Measurements from ENCODE around the gene IGFBP1.

IGFBP1 gene

DNA sequence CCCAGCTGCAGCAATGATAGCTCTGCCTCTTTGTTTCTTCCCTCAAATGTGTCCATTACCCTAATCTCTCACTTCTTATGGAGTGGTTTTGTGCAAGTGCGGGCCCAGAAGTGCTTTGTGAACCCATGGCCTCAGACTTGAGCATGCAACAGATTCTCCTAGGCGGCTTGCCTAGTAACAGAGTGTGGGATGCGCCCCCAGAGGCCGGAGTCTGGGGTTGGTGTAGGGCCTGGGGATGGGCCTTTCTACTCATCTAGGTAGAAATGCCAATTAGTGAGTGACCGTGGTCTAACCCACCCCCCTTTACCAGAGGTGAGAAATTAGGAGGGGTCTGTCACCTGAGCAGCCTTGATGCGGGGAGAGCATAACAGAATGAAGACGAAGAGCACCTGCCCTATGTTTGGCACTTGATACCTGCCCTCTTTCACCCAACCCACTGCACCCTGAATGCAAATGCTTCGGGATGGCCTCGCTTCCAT, 7.0 kb upstream of the IGFBP1 start:
- DNase-seq = no peak

DNA sequence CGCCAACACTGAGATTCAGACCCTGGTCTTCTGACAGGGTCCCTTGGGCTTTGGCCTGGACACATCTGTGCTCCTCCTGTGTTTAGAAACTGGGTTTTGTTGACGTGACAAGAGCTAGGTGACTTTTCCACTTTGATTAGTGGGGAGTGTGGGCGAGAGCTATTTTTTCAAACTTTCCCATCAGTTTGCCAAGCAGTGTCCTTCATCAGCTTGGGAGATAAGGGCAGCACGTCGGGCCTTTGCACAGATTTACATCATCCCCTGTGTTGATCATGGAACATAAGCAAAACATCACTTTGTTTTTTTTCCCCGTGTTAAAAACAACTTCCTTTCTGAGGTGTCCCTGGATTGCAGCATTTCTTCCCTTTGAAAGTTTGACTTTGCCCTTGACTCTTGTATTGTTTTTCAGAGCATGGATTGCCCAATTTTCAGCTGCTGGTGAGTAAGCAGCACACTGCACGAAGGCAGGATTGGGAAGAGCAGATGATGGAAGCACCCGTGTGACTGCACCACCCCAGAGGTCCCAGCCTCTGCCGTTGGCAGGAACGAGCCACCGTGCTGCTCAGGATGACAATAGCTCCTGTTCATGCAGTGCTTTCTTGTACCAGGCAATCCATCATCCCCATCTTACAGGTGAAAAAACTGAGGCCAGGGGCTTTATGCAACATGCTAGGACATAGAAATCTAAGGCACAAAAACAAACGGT, 6.4 kb upstream of the IGFBP1 start:
- DNase-seq = no peak

DNA sequence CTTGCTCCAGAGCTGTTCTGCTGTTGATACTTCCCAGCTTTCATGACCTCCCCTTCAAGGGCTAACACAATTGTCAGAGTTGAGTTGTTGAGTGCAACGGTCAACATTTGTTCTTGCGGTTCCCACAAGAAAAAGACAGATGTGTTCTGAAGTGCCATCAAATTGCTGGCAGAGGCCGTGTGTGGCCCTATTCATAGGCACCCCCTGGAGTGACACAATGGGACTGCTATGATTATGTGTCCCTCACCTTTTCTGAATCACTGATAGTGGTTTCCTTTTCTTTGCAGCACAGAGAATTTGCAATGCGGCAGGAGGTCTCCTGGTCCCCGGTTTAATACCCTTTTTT, 5.8 kb upstream of the IGFBP1 start:
- DNase-seq = no peak

DNA sequence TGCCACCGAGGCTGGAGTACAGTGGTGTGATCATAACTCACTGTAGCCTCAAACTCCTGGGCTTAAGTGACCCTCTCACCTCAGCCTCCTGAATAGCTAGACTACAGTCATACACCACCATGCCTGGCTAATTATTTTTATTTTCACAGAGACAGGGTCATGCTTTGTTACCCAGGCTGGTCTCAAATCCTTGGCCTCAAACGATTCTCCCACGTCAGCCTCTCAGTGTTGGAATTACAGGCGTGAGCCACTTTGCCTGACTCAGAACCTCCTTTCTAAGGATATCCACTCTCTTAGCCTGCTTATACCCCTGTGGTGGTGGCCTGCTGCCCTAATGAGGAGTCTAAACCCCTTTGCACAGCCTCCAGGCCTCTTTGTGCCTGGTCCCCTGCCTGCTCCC, 4.2 kb upstream of the IGFBP1 start:
- DNase-seq = no peak

DNA sequence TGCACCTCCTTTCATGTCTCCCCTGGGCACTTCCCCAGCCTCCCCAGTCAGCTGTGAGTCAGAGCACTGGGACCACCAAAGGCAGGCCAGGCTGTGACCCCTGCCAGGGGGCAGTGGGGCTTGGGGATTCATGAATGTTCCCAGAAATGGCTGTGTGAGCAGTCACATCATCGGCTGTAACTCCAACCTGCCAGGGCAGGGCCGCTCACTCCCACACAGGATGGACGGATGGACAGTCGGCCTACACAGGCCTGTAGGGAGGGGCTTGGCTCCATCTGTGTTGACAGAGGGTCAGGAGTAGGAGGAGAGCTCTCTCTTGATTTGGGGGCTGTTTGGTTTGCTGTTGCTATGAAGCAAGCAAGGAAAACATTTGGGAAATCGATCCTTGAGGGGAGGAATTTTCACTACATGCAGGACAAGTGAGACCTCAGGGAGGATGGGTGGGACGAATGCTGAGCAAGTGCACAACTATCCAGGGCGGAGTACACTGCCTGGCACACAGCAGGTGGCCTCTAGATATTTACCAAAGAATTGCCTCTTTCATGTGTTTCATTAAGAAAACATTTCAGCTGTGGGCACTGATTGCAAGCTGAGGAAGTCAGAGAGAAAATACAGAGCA, 2.9 kb upstream of the IGFBP1 start:
- DNase-seq = no peak

DNA sequence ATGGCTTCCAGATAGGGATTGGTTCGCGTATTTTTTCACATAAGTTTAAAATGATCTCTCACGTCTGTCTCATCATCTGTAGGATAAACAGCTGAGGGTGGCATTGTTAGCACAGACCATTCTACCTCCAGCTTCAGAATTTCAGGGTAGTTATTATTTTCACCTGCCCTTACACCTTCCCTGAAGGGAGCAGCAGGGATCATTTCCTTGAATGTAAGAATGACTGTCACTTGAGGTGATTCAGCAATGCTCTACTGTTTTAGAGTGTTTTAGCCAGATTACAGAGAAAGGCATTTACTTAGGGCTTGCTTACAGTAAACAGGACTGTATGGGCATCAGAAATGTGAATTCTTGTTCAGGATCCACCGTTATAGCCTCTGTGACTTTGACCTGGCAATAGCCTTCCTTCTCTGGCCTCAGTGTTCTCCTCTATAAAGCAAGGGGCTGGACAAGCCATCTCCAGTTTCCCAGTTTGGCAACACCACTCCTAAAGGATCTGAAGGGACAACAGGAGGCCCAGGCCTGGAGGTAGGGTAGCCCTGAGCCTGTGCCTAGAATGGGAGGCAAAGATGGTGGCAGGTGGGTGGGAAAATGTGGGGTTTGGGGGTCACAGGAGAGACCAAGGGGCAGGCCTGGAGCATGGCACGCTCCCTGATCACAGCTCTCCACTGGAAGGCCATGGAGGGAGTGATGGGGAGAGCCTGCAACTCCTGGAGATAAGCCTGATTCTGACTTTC, 1.2 kb upstream of the IGFBP1 start:
- DNase-seq = no peak

DNA sequence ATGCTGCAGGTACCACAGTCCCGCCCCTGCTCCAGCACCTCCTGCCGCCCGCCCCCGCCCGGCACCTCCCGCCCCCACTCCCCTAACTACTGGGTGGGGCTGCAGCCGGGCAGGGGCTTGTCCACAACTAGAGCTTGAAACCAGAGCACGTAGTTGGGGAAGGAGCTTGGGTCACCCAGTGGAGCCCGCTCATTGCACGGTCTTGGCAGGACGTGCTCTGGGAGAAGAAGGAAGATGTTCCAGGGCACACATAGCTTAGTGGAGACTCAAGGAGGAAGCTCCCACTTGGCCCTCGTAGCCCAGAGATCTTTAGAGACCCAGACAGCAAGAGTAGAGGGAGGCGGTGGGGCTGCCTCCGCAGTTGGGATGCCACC, 692 bp downstream of the IGFBP1 start:
- no peak for DNase-seq

DNA sequence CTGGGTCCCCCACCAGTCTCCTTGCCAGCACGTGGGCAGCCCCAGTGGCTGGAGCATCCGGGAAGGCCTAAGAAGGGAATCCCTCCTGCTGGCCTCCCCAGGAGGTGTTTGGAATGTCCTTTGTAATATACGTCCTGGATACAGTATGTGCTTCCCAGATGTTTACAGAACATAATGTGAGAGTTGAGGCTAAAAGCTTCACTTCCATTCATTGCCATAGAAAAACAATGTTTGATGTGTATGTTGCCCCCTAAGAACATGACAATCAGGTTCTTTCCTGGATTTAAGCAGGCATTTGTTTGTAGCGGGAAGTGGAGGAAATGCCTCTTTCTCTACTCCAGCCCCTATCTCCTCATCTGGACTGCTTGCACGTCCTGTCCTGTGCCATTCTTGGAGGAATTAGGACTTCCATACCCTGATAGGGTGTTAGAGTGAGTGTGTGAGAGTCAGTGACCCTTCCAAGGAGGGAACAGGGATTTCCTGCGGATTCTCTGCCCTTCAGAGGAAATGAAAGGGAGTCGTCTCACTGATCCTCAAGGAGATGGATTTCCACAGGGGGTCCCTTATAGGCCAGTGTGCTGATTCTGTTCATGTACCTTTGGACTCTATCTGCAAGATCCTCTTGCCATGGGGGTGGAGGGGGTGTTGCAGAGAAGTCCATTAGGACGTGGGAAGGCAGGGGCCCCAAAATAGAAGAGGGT, 1.2 kb downstream of the IGFBP1 start:
- DNase-seq = no peak

DNA sequence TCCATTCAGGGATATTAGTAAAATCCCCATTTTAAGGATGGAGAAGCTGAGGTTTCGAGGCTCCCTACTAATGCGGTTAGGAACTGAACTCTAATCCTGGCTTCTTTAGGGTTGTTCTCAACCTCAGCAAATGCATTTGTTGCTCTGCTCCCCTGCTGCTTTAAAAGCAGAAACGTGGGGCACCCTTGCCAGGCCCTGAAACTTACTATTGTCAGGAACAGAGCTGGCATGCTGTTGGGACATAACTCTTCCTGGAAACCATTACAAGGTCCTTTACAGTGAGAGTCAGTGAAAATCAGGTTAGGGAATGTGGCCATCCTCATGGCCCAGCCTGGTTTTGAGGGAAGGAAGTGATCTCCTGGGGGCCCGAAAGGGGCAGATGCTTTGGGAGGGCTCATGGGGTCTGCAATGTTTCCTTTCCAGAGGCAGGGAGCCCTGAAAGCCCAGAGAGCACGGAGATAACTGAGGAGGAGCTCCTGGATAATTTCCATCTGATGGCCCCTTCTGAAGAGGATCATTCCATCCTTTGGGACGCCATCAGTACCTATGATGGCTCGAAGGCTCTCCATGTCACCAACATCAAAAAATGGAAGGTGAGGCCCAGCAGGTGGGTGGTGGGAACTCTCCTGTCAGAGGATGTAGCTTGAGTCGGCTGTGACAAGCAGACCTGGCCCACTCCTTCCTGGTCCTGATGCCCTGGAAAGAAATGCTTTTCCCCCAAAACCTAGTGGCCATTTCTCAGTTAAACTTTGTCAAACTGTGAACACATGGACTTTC, 2.0 kb downstream of the IGFBP1 start:
- no peak for DNase-seq

DNA sequence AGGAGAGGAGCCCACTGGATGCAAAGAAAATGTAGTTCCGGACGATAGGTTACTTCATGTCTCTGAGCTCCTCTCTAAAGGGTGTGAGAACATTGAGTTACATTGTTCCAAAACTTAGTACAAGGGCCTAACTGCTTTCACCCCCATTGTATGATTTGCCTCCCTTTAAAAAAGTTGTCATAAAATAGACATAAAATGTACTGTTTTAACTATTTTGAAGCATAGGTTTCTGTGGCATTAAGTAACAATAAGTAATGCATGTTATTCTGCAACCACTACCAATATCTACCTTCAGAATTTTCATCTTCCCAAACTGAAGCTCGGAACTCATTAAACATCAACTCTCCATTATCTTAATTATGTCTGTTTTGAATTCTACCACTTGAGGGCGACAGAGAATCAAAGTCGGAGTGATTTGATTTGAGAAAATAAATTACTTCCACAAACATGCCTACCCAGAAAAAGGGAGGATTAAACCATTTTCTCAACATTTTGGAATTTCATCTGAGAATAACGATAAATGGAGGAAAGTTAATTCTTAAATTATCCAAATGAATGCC, 2.7 kb downstream of the IGFBP1 start:
- no peak for DNase-seq

DNA sequence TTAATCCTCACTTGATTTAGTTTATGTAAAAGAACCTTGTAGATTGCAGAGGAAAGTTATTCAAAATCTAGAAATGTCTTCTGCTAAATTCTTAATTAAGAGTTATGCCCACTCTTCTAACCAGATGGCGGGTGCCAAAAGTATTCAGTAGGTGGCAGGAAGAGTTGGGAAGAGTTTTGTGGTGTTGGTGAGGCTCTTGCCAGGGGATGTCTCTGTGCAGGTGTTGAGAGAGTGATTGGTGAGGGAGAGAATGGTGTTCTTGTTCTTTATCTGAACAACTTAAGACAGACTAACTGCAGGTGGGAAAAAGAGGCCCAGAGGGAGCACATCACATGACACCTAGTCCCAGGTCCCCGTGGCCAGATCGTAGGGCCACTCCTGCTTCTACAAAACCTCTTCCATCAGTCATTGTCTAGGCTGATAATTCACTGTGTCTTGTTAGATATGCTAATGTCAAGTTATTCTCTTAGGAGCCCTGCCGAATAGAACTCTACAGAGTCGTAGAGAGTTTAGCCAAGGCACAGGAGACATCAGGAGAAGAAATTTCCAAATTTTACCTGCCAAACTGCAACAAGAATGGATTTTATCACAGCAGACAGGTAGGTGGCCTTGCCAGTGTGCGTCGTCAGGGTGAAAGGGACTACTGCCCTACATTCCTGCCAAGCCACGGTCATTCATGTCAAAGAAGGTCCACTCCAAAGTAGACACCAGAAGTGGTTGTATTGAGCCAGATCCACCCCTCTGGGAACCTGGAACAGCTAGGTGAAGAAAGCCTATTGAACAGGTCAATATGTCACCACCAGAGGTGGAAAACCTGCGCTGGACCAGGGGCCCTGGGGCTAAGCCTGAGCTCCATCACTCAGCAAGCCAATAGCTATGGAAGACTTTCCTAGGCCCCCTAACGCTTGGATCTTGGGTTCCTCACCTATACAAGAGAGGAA, 3.4 kb downstream of the IGFBP1 start:
- DNase-seq = no peak

DNA sequence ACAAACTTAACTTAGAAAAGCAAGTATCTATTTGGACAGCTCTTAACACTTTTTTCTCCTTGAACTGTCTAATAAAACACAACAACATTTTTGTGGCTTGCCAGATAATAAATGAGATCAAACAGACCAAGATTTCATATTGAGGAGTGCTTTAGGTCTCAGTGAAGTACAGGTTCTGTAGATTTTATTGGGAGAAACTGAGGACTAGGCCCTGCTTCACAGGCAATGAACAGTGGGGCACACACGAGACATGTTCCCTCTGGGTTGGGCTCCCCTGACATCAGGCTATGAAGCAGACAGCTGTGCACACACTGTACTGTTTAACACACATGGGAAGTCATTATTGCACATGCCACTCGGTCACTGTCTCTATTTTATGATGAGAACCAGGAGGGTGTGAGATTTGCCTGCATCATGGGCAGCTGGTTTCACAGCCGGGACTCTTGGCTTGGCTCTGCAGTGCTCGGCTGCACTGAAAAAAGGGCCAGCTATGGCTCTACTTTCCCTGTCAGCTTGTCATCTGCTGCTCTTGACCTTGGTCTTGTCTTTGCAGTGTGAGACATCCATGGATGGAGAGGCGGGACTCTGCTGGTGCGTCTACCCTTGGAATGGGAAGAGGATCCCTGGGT, 4.2 kb downstream of the IGFBP1 start:
- DNase-seq = no peak

DNA sequence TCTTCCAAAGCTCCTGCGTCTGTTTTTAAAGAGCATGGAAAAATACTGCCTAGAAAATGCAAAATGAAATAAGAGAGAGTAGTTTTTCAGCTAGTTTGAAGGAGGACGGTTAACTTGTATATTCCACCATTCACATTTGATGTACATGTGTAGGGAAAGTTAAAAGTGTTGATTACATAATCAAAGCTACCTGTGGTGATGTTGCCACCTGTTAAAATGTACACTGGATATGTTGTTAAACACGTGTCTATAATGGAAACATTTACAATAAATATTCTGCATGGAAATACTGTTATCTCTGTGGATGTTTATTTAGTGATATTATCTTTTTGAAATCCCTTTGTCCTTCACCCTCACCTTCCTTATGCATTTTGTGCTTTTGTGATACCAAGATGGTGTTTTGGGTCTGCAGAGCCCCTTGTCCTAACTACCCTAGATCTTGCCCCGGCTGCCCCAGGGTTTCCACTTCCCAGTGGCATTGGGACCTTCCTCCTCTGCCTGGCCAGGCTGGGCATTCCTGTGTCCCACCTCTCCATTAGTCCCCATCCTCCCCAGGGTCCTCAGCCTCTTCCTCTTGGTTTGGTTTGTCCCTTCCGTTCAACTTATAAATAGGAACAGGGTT, 5.2 kb downstream of the IGFBP1 start:
- no peak for DNase-seq

DNA sequence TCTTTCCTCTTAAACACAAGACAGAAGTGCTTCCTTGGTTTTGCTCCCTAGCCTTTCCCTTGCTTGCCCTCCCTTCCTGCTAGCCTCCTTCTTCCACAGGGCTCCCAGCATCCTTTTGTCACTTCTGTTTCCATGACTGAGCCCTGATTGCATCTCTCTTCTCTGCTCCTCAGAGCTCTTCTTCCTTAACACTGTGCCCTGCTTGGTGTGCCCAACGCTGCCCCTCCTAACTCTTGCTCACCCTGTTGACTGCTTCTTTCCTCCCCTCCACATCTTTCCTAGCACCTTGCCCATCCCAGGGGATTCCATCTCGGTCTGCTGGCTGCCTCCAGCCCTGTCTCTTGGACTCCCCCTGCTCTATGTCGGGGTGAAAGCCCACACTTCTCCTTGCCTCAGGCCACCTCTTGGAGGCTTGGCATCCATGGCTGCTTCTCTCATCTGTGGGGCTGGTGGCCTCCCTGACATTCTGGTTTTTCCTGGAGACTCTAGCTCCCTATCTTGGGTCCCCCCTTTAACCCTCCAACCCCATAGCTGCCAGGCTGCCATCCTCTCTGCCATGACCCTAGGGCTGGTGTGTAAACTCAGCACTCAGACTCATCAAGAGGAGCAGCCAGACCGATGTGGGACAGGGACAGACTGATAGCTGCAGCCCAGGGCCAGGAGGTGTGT, 5.8 kb downstream of the IGFBP1 start:
- no peak for DNase-seq

DNA sequence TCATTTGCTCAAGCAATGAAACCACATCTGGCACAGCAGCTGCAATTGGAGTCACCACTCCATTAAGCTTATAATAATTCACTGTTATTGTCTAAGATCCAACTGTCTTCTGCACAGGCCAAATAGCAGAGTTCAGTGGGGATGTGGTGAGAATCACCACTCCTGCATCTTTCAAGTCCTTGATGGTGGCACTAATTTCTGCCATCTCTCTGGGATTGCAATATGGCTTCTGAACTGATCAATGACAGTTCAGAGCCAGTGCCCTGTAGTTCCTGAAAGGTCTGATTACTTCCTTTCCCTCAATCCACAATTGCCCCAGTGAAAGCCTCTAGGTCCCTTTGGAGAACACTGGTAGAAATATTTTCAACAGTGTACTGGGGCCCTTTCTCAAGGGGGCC, 6.4 kb downstream of the IGFBP1 start:
- DNase-seq = no peak

DNA sequence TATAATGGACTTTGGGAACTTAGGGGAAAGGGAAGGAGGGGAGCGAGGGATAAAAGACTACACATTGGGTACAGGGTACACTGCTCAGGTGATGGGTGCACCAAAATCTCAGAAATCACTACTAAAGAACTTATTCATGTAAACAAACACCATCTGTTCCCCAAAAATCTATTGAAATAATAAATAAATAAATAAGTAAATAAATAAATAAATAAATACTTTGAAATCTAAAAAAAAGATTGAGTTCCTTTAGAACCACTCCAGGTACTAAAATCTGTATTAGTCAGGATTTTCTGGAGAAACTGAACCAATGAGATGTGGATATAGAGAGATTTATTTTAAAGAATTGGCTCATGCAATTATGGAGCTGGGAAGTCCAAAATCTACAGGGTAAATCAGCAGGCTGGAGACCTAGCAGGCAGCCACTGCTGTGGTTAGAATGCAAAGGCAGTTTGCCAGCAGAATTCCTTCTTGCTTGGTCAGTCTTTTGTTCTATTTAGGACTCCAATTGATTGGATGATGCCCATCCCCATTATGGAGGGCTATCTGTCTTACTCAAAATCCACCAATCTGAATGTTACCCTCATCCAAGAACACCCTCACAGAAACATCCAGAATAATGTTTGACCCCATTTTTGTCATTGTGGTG, 8.9 kb downstream of the IGFBP1 start:
- no peak for DNase-seq

DNA sequence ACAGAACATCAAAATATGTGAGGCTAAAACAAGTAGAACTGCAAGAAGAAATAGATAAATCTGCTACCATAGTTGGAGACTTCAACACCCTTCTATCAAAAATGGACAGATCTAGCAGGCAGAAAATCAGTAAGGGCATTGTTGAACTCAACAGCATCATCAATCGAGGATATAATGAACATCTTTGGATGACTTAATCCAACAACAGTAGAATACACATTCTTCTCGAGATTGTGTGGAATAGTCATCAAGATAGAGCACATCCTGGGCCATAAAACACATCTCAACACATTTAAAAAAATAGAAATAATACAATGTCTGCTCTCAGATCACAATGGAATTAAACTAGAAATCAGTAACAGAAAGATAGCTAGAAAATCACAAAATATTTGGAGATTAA, 9.9 kb downstream of the IGFBP1 start:
- DNase-seq = no peak

DNA sequence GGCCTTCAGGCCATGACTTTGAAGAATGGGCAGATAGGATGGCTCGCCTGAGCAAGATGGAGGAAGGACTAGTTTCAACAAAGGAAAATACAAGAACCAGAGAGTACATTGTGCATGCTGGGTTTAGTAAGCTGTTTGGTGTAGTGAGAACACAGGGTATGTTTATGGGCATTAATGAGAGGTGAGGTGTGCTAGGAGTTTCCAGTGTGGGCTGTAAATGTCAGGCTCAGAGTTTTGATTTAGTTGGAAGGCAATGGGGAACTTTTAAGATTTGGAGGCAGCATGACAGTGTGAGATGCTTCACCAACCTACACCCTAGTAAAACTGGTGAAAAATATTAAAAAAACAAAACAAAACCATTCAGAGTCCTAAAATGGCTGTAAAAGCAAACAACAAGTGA, 13.3 kb downstream of the IGFBP1 start:
- DNase-seq = no peak

DNA sequence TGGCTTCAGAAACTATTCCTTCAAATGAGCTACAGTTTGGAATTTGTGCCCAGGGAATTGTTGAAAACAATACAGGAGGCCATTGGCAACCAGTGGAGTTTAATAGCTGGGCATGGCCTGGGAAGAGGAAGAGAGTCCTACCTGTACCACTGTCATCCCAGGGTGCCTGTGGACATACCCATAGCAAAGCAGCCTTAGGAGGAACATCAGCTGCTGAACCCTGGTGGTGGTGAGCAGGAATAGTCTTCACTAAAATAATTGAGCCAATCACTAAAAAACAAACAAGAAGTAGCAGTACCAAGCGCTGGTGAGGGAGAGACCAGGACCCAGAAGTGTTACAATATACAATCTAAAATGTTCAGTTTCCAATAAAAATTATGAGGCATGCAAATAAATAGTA, 14.5 kb downstream of the IGFBP1 start:
- no peak for DNase-seq
